Activated naive CD8-positive, alpha-beta T cell treated with anti-CD3 and anti-CD28 coated beads, Interleukin-2, amount 50 U/mL, for 16 hours (primary cell): Measurements from ENCODE around the gene NLGN2.
A peak's percentile ranks its signal among the peaks of the same experiment; 100 is the strongest.

ENCODE experiments used
- DNase-seq: peaks from one replicate; pipeline ENCODE4 v3.0.0-alpha.2; 2020; ENCODE audit warnings: low read depth, low spot score

Gene NLGN2

DNA sequence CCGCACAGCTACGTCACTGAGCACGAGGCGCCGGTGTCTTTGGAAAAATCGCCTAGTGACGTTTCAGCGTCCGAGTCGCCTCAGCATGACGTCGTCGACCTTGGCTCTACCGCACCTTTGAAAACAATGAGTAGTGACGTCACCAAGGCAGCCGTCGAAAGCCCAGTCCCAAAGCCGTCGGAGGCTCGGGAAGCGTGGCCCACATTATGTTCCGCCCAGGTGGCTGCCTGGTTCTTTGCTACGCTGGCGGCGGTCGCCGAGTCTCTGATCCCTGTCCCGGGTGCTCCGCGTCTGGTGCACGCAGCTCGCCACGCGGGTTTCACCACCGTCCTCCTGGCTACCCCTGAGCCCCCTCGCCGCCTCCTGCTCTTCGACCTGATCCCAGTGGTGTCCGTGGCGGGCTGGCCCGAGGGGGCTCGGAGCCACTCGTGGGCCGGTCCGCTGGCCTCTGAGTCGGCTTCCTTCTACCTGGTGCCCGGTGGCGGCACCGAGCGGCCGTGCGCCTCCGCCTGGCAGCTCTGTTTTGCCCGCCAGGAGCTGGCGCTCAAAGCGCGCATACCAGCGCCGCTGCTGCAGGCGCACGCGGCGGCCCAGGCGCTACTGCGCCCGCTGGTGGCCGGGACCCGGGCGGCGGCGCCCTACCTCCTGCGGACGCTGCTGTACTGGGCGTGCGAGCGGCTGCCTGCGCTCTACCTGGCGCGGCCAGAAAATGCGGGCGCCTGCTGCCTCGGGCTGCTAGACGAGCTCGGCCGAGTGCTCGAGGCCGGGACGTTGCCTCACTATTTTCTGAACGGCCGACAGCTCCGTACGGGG, 29.1 kb downstream of the NLGN2 start:
- peak; percentile 63 for DNase-seq

DNA sequence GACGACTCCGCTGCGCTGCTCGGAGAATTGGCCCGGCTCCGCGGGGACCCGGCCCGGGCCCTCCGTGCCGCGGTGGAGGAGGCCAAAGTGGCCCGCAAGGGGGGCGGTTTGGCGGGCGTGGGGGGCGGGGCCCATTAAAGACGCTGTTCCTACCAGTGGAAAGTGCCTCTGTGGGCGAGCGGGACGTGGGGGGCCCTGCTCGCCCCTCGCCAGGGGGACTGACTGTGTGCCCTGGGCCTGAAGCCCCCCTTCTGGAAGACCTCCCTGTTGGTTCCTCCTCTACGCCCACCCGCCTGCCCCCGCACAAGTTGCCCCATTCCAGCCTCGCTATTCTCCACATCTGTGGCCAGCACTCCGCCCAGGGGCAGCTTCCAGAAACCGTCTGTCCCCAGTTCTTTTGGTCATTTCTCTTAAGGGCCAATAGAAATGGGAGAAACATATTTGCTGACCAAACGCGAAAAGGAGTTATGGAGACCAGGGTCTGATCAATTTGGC, 29.8 kb downstream of the NLGN2 start:
- DNase-seq: no peak

DNA sequence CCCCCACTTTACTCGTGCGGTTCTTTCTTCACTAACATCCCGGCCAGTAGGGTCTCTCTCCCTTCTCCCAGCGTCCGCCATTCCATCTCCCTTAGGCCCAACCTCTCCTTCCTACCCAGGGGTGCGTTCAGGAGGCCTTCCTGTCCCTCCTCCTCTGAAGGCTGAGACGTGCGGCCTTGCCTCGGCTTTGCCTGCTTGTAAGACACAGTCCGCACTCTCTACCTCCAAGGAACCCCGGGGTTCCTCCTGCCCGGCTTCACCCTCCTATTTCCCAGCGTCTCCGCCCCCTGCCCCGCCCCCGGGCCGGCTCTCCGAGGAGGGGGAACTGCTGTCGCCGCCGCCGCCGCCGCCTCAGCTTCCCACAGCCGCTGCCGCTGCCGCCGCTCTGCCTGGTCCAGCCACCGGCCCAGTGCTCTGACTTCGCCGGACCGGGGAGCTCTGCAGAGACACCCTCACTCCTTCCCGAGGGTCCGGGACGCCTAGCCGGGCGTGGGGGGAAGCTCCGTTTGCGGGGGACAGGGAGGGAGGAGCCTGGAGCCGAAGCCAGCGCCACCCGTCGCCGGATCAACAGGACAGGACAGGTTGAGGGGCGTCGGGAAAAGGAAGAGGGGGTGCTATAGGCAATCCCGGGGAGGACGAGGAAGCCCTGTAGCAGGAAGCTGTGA, 30.4 kb downstream of the NLGN2 start:
- peak; percentile 16 for DNase-seq

DNA sequence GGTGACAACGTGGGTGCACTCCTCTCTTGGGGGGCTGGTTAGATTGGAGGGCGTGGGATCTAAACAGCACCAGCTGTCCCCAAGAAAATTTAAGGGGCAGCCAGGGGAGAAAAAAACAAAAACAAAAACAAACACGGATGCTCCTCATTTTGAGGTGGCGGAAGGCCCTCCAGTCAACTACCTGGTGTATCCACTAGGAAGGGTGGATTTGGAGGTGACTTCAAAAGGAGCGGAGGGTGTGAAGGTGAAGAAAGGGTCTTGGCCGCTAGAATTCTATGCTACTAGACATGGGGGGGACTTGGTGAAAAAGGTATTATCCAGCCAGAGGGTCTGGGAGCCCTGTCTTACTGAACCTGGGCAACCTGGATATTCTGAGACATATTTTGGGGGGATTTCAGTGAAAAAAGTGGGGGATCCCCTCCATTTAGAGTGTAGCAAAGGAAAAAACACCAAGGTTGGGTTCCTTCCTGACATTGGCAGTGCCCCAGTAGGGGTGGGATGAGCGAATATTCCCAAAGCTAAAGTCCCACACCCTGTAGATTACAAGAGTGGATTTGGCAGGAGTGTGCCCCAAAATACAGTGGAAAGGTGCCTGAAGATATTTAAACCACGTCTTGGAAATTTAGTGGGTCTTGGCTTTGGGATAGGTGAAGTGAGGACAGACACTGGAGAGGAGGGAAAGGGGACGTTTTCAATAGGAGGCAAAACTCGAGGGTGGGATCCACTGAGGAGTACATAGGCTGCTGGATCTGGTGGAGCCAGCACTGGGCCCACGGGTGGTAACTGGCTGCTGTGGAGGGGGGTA, 31.2 kb downstream of the NLGN2 start:
- no peak for DNase-seq

DNA sequence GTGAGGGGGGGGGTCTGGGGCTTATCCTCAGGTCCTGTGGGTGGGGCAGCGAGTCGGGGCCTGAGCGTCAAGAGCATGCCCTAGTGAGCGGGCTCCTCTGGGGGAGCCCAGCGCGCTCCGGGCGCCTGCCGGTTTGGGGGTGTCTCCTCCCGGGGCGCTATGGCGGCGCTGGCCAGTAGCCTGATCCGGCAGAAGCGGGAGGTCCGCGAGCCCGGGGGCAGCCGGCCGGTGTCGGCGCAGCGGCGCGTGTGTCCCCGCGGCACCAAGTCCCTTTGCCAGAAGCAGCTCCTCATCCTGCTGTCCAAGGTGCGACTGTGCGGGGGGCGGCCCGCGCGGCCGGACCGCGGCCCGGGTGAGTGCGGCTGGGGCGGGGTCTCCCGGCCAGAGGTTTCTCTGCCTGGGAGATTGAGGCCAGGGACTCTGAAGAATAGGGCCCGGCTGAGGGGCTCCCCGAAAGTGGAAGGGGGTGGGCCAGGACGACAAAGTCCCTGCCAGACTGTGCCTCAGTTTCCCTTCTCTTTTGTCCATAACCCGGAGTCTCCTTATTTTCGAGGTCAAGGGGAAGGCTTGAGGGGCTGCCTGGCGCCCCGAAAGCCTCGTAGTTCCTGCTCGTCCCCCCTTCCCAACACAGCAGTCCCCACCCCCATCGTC, 31.9 kb downstream of the NLGN2 start, which contains the start of gene FGF11:
TSS of gene FGF11 (plus strand) at position 51 of the 651 bp plus-strand sequence. CDS start at position 160, 109 bp downstream.
- no peak for DNase-seq

DNA sequence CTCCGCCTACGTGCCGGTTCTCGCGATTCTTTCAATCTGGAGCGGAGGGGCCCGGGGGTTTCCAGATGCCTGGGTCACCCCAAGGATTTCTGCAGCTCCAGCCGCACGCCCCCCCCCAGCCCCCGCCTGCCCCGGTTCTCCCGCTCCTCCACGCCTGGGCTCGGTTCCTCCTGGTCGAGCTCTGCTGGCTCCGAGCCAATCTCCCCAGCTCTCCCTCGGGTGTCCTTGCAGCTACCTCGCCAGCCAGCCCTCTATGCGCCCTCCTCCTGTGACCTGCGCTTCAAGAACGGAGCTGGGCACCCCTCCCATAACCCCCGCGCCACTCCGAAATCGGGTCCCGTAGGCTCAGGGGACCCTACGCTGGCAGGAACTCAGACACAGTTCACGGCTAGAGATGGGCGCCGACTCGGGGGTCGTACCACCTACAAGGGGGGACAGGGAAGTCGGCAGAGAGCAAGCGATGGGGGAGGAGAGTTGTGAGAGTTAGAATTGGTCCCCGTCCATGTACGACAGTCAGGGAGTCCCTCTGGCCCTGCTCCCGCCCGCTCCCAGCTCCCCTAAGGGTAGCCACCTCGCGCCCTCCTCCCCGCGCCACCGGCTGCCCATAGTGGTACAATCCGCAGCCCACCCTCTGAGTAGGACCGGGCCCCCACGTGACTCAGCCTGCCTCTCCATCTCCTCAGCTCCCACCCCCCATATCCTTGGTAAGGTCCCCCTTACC, 32.6 kb downstream of the NLGN2 start:
- no peak for DNase-seq

DNA sequence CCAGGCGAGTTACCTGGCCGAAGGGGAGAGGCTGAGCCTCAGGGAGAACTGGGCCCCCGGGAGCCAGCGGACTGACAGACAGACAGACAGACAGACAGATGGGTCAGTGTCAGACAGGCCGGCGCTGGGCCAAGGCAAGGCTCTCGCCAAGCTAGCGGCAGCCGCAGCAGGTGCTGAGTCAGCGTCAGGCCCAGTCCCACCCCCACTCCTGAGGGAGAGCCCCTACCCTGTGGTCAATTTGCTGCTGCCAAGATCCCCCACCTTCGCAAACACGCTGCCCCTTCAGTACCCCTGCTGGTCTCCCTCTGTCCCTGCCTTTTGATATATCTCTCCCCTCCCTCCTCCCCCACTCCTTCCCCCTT, 33.2 kb downstream of the NLGN2 start:
- no peak for DNase-seq

DNA sequence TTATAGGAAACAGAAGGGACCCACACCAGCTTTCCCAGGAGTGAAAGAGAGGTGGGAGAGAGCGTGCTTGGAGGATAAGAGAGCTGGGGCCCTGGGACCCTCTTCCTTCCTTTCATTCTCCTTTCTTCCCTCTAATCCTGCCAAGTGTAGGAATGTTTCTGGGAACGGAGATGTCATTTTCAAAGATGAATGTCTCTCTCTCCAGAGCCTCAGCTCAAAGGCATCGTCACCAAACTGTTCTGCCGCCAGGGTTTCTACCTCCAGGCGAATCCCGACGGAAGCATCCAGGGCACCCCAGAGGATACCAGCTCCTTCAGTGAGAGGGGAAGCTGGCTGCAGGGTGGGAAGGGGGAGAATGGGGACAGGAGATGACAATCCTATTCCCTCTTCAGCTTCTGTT, 33.6 kb downstream of the NLGN2 start:
- DNase-seq: no peak

DNA sequence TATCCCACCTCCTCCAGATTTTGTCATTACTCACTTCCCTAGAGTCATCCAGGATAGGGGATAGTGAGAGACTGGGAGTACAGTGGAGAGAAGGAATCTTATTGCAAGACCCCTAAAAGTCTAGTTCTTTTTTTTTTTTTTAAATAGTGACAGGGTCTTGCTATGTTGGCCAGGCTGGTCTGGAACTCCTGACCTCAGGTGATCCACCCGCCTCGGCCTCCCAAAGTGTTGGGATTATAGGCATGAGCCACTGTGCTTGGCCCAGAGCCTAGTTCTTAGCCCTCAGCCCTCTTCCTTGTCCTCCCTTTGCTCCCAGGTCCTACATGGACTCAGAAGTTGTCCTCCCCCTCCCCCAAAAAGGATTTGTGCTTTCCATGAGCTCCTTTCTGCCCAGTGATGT, 34.5 kb downstream of the NLGN2 start:
- DNase-seq: no peak

DNA sequence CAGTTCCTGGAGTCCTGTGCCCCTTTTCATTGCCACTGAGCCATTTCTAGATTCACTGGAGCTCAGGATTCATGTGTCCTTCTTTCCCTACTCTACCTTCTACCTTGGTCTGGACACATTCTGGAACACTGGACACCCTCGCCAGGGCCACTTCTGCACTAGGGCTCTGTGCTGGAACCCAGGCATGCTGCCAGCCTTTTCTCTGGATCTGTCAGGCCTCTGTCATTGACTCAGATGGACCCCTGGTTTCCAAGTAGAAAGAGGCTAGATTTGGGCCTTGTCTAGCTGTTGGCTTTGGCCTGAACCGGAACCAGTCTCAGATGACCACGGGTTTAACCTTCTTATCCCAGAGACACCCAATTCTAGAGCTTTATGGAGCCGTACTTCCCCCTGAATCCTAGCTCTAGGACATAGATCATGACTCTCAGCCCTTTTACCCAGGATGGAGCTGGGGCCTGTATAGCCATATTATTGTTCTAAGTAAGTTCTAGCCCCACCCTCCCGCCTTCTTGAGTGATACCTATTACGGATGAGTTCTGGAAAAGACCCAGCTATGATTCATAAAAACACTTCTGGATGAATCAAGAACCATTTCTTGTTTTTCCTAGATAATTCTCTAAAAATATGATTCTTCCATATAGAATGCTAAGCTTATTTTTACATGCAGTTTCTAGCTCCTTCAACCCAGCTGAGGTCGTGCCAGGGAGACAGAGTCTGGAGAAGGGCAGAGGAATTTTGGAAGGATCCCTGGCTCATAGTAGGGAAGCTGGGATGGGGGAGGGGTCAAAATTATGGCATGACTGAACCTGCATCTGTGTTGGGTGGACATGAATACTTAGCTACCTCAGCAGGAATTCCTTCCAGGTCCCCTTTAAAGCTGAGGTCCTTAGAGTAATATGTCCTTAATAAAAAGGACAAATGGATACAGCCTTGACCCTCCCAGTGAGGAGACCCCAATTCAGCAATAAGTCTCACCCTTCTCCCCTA, 36.1 kb downstream of the NLGN2 start:
- DNase-seq: no peak

DNA sequence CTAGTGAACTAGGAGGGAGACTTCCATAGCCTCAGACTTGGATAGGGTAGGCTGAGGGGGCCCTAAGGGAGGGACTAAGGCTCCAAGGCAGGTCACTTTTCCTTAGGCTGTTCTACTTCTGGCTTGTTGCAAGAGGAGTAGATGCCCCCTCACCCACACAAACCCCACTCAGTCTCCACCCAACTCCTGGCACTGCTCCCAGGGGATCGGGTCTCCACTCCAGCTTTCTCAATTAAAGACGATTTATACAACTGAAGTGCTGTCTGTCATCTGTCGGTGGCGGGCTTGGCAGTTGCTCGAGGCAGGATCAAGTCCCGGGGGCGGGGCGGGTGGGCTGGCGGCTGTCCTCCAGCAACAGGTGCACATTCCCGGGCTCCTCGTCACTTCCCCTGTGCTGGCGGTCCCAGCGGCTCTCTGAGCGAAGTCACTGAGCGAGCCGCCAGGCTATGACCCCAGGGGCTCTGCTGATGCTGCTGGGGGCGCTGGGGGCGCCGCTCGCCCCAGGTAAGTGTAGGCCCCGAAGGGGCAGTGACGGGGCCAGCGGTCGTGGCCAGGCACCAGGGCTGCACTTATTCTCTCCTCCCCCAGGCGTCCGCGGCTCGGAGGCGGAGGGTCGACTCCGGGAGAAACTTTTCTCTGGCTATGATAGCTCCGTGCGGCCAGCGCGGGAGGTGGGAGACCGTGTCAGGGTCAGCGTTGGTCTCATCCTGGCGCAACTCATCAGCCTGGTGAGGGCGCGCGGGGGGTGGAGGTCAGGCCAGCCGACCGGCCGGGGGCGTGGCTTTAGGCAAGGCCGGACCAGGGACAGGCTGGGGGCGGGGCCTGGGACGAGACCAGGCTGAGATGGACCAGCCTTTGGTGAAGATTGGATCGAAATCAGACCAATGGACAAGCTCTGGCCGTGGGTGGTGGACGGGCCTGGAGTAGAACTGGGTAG, 37.3 kb downstream of the NLGN2 start, which contains the start of gene CHRNB1:
TSS of gene CHRNB1 (plus strand) at position 380 of the 937 bp plus-strand sequence. CDS start at position 447, 67 bp downstream.
- no peak for DNase-seq

DNA sequence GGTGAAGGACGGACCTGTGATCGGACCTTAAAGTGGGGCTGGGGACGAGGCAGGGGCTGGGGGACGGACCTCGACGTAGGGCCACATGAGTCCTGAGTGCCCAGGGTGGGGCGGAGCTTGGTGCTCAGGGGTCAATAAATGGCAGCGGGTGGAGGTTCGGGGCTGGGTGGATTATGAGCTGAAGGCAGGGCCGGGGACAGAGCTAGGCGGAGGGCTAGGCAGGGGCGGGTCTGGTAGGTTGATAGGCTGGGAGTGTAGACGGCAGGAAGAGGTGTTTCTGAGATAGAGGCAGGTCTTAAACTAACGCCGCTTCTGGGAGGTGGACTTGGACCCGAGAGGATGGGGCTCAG, 37.9 kb downstream of the NLGN2 start:
- DNase-seq: no peak

DNA sequence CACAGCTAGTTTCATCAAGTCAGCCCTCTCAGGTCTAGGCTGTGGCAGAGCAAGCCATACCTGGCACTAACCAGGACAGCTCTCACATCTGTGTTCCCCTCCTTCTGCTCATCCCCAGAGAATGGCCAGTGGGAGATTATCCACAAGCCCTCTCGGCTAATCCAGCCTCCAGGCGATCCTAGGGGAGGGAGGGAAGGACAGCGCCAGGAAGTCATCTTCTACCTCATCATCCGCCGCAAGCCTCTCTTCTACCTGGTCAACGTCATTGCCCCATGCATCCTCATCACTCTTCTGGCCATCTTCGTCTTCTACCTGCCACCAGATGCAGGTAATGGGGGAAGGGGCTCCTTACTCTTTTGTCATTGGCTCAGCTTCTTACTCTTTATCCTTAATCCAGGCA, 40.8 kb downstream of the NLGN2 start:
- DNase-seq: no peak

DNA sequence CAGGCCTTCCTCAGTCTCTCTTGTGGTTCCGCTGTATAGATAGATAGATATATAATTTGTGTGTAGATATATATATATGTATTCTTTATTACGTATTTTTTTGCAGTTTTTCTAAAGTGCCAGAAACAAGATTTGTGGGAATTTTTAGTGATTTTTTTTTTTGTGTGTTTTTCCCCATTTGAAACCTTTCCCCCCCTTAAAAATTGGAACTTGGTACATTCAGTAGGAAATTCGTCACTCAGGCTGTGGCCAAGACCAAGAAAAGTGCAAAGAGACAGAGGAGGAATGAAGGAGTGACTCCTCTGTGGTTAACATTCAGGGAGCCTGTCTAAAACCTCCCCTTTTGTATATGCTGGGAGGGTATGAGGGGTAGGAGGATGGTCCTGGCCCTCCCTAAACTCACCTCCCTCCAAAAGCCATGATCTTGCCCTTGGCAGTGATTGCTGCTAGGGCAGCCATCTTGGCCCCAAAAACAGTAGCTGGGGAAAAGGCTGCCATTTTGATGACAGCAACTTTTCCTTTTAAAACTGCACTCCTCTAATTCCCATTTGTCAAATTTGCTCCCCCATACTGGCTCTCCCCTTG, 52.4 kb downstream of the NLGN2 start:
- DNase-seq: no peak

DNA sequence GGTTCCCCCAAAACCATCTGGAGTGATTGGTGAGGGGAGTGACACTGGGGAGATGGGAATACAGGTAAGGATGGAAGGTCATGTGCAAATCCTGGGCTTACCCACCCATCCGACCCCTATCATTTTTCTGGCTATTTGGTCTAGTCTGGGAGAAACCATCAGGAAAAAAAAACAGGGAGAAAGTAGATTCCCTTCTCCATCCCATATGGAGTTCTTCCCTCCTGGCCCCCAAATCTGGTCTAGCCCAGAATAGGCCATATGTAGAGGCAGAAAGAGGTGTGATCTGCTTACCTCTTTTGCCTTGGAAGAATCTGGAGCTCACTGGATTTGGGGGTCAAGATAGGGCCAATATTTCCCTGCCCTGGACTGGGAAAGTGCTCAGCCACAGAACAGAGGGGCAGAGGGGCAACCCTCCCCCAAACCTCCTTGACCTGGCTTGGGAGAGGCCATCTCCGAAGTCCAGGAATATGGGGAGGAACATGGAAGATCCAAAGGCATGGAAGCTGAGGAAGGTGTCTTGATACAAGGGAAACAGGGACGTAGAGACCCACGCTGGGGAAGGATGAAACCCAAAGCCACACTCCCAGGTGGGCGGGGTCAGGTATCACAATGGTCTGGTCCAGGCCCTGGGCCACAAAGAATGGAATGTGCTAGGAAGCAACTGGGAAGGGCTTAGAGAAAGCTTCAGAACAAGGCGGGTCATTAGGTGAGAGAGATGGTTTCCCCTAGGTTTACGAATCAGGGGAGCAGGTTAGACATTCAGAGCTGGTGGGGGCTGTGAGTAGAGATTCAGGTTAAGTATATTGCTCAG, 53.4 kb downstream of the NLGN2 start:
- no peak for DNase-seq

DNA sequence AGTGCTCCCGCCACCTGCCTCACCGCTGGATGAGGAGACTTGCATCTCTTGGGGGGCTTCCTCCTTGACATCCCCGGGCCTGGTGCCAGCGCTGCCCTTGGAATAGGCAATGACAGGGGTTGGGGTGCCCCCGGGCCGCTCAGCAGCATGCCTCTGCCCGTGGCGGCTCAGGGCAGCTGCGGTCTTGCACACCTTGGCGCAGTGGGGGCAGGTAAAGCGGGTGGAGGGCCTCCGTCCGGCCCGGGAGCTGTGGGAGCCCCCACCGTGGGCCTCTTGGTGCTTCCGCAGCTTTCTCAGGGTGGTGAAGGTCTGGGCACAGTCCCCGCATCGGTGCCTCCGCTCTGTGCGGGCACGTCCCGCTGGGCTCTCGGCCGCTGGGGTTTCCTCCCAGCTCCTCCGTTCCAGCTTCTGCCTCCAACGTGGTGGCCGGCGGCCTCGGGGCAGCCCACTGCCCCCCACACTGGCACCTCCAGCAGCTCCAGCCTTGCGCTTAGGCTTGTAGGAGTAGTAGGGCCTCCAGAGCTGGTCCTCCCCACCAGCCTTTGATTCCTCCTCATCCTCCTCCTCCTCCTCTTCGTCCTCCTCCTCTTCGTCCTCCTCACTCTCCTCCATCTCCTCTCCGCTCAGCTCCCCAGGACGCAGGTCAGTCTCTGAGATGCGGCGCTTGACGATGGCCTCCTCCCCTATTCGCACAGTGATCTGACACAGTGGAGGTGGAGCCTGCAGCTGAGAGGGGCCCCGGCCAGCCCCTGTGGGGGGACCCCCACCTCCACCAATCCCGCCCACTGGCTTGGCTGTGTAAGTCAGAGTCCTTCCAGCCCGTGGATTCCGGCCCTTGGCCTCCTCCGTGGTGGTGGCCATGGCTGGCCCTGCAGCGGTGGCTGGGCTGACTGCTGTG, 55.1 kb downstream of the NLGN2 start:
- no peak for DNase-seq
